Cardiac muscle cell (in vitro differentiated cells and primary cell): Measurements from ENCODE around the gene PRKCZ. TPM values are rescaled to one million over a fixed set of nuclear protein-coding genes. Genes with fewer than 3 reads are reported as not detected.

Source experiments
- DNase-seq, 2 donors: peaks; one replicate each; pipeline versions ENCODE4 v3.0.0 to v3.0.0-alpha.2; 2010 to 2017; ENCODE audit warnings: low read depth in 1 of 2, low spot score in 1 of 2
- H3K27ac ChIP-seq: fragments of 200-600 bp; sonication (generic); 2 replicates; pipeline ENCODE4 v1.5.1; 2016
- H3K27me3 ChIP-seq: fragments of 200-600 bp; sonication (generic); 2 replicates; pipeline ENCODE4 v1.6.0; 2016; ENCODE audit warnings: control low read depth
- H3K36me3 ChIP-seq: fragments of 200-600 bp; sonication (generic); 2 replicates; pipeline ENCODE4 v1.5.1; 2016; ENCODE audit warnings: control low read depth
- H3K4me1 ChIP-seq: fragments of 200-600 bp; sonication (generic); 2 replicates; pipeline ENCODE4 v1.8.1; 2017; ENCODE audit warnings: low read depth, mild to moderate bottlenecking, mixed run types
- H3K4me3 ChIP-seq: fragments of 200-600 bp; sonication (generic); 2 replicates; pipeline ENCODE4 v1.5.1; 2016; ENCODE audit warnings: mild to moderate bottlenecking
- H3K9me3 ChIP-seq: fragments of 200-600 bp; sonication (generic); 2 replicates; pipeline ENCODE4 v1.5.1; 2017; ENCODE audit warnings: low read depth, mild to moderate bottlenecking, control low read depth
- CTCF ChIP-seq: IDR thresholded peaks from 2 replicates; pipeline ENCODE4 v1.5.1; 2012; ENCODE audit warnings: low read depth, mild to moderate bottlenecking, low read length
- polyA plus RNA-seq: library from polyadenylated mRNA; unstranded; fragments of >200 nt; fragmentation: Nextera tagmentation; extraction: Ambion mirVana; gene quantifications from 2 replicates; pipeline ENCODE4 v1.2.1, GENCODE V29; 2016
- total RNA-seq: library from RNA; depleted of rRNA; stranded (reverse); fragments of >200 nt; gene quantifications from 2 replicates; pipeline ENCODE4 v1.2.3, GENCODE V29; 2016

Gene PRKCZ
- total and polyA plus RNA-seq, 2 experiments from 2014 or later, result 44.6 to 50.9 TPM

GRCh38 chr1:2176615-2177014 is 126.4 kb downstream of the PRKCZ start:
- H3K9me3 ChIP-seq, result no peaks in the 10 kb centered on the region
- no peaks in the 10 kb centered on the region for H3K27me3 ChIP-seq
- no peak overlapping the region for H3K27ac ChIP-seq
- DNase-seq, result no peak
- H3K4me1 ChIP-seq, result no peaks in the 10 kb centered on the region
- no peak for TF ChIP-seq CTCF
- peaks cover 3% of the 10 kb centered on the region for H3K36me3 ChIP-seq
- H3K4me3 ChIP-seq, result no peak overlapping the region

GRCh38 chr1:2177541-2177940 is 127.3 kb downstream of the PRKCZ start:
- DNase-seq, result no peak
- no peaks in the 10 kb centered on the region for H3K27me3 ChIP-seq
- H3K27ac ChIP-seq, result no peak overlapping the region
- no peak for TF ChIP-seq CTCF
- H3K4me1 ChIP-seq, result no peaks in the 10 kb centered on the region
- H3K36me3 ChIP-seq, result no peaks in the 10 kb centered on the region
- H3K9me3 ChIP-seq, result no peaks in the 10 kb centered on the region
- no peak overlapping the region for H3K4me3 ChIP-seq

GRCh38 chr1:2177946-2178538 is 127.8 kb downstream of the PRKCZ start:
- Histone ChIP-seq H3K27ac (no peak overlapping the region), H3K4me1 (no peaks in the 10 kb centered on the region), H3K36me3 (no peaks in the 10 kb centered on the region), H3K4me3 (no peak overlapping the region), H3K27me3 (no peaks in the 10 kb centered on the region), H3K9me3 (no peaks in the 10 kb centered on the region)
- no peak for TF ChIP-seq CTCF
- DNase-seq, result no peak

GRCh38 chr1:2178875-2179274 is 128.7 kb downstream of the PRKCZ start:
- Histone ChIP-seq H3K4me3 (no peak overlapping the region), H3K4me1 (no peaks in the 10 kb centered on the region), H3K27me3 (no peaks in the 10 kb centered on the region), H3K27ac (no peak overlapping the region), H3K9me3 (no peaks in the 10 kb centered on the region), H3K36me3 (no peaks in the 10 kb centered on the region)
- no peak for TF ChIP-seq CTCF
- DNase-seq, result no peak

- DNase-seq, result no peak
- Histone ChIP-seq H3K27me3 (no peaks in the 10 kb centered on the region), H3K9me3 (no peaks in the 10 kb centered on the region), H3K4me1 (no peaks in the 10 kb centered on the region), H3K4me3 (no peak overlapping the region), H3K27ac (no peak overlapping the region), H3K36me3 (peaks cover 1% of the 10 kb centered on the region)
- no peak for TF ChIP-seq CTCF
These were observed 129.2 kb downstream of the PRKCZ start for GRCh38 chr1:2179283-2180013.
